Right lung (tissue), 10 donors: Measurements from ENCODE around the gene ECE1. TPM values are rescaled to one million over a fixed set of nuclear protein-coding genes. Genes with fewer than 3 reads are reported as not detected.

Experiments used
- DNase-seq, 2 donors: peaks; one replicate each; pipeline ENCODE4 v3.0.0-alpha.2; 2013
- long read RNA-seq, 8 donors: transcript quantifications; one replicate each; lab custom pipeline, GENCODE V29; 2026
- polyA plus RNA-seq, 5 donors: library from polyadenylated mRNA; unstranded; fragments of 120-200 nt; gene quantifications; one replicate each; pipeline versions ENCODE4 v1.2.1 to v1.2.3, GENCODE V29; 2013; ENCODE audit warnings: inconsistent platforms in 1 of 5, low replicate concordance in 1 of 5; ENCODE audit not compliant: insufficient read length in 5 of 5, insufficient read depth in 1 of 5

Gene ECE1
- polyA plus RNA-seq: 10 to 100 TPM; 62.3 to 85.2 (median 80.4) TPM
- long read RNA-seq, donor 1, full-length matches to known transcripts: 11 of 37 reads
- long read RNA-seq, donor 1, partial matches to known transcripts: 26 of 37 reads
- long read RNA-seq, donor 1, other reads (novel, unspliced or antisense): 0 of 37 reads
- long read RNA-seq, donor 2, full-length matches to known transcripts: 8 of 20 reads
- long read RNA-seq, donor 2, partial matches to known transcripts: 12 of 20 reads
- long read RNA-seq, donor 2, other reads (novel, unspliced or antisense): 0 of 20 reads
- long read RNA-seq, donor 3, full-length matches to known transcripts: 12 of 29 reads
- long read RNA-seq, donor 3, partial matches to known transcripts: 17 of 29 reads
- long read RNA-seq, donor 3, other reads (novel, unspliced or antisense): 0 of 29 reads
- long read RNA-seq, donor 4, full-length matches to known transcripts: 9 of 28 reads
- long read RNA-seq, donor 4, partial matches to known transcripts: 19 of 28 reads
- long read RNA-seq, donor 4, other reads (novel, unspliced or antisense): 0 of 28 reads
- long read RNA-seq, donor 5, full-length matches to known transcripts: 7 of 29 reads
- long read RNA-seq, donor 5, partial matches to known transcripts: 22 of 29 reads
- long read RNA-seq, donor 5, other reads (novel, unspliced or antisense): 0 of 29 reads
- long read RNA-seq, donor 6, full-length matches to known transcripts: 18 of 44 reads
- long read RNA-seq, donor 6, partial matches to known transcripts: 26 of 44 reads
- long read RNA-seq, donor 6, other reads (novel, unspliced or antisense): 0 of 44 reads
- long read RNA-seq, donor 7, full-length matches to known transcripts: 29 of 48 reads
- long read RNA-seq, donor 7, partial matches to known transcripts: 19 of 48 reads
- long read RNA-seq, donor 7, other reads (novel, unspliced or antisense): 0 of 48 reads
- long read RNA-seq, donor 8, full-length matches to known transcripts: 9 of 9 reads
- long read RNA-seq, donor 8, partial matches to known transcripts: 0 of 9 reads
- long read RNA-seq, donor 8, other reads (novel, unspliced or antisense): 0 of 9 reads

DNA sequence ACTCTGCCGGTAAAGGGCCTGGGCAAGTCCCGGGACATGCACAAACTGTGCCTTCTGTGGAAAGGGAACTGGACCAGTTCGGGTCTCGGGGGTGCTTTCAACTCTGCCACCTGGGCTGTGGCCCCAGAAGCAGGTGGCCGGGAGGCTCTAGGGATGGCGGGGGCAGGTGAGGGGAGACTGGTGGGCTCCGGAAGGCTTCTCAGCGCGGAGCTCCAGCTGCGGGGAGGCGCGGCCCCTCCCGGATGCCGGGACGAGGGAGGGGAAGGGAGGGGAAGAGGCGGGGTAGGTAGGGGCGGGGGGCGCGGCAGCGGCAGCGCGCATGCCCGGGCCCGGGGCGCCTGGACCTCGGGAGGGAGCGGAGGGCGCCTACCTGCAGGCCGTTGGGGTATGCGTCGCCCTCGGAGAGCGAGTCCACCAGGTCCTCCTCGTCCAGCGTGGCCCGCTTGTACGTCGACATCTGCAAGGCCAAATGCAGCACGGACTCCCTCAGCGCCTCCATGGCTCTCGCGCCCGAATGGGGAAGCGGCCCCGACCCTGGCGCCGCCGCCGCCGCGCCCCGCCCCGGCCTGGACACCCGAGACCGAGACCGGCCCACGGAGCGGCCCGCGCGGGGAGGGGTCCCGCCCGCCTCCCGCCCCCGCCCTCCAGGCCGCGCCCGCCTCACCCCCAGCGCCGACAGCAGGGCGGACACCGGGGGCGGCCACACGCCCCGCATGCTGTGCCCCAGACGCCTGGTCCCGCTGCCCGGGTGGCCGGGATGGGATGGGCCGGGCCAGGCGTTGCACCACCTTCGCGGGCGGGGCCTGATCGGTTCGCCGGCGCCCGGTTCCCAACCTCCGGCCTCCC lies at the start of gene ECE1:
ECE1 (minus strand) TSS at position 764 of the 846 bp plus-strand sequence; CDS start at position 715, 49 bp downstream.
- no peak for DNase-seq

DNA sequence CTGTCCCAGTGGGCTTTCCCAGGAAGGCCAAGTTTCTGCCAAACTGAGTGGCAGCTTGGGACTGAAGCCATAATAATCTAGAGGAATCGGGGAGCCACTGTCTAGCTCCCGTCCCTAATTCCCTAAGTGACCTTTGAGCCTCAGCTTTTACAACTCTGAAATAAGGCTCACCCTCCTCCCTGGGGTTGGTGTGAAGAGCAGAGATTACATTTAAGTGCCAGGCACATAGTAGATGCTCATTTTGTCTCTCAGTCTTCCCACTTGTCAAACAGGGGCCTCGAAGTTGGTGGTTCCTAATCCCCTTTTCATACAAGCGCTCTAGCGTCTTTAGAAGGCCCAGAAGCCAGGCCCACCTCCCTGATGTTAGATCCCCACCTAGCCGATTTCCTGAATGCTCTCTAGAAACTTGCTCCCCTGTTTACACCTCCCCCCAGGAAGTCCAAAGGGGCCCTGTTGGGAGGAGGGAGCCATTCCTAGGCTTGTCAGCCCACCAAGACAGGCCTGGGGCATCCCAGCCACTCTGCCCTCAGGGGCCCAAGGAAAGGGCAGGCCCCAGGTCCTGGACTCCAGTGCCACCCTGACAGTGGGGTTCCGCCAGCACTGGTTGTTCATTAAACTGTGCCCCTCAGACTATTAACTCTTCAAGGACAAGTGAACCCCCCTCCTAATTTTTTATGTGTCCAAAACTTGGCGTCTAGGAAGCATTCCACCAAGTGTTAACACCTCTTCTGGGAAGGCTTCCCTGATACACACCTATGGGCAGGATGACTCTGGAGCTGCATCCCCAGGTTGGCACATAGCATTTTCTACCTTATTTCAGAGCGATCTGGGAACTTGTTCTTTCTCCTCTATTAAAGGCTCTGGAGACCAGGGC lies 49.3 kb upstream of the ECE1 start:
- DNase-seq: no peak

DNA sequence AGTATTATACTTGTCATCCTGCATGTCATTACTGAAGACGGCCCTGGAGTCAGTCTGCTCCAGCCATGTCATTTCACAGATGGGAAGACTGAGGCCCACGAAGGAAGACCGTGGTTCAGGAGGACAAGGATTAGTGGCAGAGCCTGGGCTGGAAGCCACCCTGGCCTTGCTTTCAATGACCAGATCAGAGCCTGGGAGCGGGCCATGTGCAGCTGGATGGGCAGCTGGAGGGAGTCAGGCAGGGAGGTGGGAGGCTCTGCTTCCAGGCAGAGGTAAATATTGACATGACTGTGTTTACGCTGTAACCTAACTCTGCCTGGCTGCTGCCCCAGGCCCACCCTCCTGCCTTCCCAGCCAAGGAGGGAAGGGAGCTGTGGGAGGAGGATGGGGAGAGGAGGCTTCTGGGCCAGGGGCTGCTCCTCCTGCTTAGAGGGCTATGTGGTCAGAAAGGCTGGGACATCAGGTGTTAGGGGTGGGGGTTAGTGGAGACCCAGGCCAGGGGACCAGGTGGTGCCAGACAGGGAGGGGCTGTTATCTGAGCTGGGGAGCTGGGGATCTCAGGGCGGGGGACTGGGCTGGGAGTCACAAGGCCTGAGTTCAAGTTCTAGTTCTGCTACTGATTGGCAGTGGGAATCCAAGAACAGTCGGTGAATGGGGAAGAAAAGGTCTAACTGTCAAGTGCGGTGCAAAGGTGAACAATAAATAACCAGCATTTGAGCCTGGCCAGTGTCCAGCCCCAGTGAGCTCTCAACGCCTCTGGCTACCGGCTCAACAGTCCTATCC lies 48.5 kb upstream of the ECE1 start:
- peak; percentile 68 to 82 for DNase-seq

DNA sequence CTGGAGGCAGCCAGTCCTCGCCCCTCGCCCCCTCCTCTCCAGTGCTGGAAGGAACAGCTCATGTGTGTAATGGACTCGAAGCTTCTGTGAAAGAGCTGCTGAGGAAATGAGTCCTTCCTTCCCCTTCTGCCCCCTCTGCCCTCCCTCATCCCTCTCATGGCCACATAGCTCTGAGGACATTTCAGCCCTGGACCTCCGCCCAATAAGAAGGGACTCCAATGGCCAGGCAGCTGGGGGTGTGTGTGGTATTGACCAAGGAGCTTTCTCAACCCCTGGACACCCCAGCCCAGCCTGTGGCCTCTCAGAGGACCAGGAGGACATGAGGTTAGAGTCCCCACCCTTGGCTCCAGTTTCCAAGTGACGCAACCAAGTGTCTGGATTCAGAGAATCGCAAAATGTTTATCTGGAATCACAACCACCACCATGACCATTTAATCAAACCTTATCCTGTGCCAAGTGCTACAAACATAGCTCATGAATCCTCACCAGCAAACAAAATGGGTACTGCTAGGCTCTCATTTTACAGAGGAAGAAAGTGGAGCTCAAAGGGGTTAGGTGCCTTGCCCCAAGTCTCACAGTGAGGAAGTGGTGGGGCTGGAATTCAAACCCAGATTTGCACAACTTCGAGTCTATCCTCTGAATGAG lies 47.8 kb upstream of the ECE1 start:
- DNase-seq: peak in 1 of 2 donors; percentile 78

DNA sequence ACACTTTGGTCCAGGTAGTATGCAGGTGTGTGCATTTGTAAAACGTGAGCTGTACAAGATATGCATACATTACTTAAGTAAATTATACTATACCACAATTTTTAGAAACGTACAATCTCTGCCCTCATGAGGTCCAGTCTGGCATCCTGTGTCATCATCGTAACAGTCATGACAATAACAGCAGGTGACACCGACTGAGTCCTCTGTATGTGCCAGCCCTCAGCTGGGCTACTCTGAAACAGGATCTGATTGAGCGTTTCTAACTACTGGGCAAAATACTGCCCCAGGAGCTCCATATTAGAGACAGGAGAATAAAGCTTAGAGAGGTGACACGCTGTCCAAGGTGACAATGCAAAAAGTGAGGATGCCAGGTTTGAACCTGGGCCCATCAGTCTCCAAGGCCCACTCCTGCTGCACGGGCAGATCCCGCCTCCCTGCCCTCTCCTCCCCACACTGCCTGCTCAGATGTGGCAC lies 47.2 kb upstream of the ECE1 start:
- no peak for DNase-seq

DNA sequence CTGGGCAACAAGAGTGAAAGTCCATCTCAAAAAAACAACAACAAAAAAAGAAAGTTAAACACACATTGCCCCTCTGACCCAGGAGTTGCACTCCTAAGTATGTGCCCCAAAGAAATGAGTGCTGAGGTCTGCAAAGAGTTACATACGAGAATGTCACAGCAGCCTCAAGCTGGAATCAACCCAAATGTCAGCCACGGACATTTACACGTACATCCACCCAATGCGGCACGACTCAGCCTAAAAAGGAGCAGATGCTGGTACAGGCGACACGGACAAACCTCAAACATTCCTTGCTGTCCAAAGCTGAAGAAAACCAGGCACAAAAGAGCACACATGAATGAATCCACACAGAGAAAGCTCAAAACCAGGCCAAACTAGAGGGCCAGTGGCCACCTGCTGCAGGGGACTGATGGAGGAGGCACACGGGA lies 46.8 kb upstream of the ECE1 start:
- no peak for DNase-seq

DNA sequence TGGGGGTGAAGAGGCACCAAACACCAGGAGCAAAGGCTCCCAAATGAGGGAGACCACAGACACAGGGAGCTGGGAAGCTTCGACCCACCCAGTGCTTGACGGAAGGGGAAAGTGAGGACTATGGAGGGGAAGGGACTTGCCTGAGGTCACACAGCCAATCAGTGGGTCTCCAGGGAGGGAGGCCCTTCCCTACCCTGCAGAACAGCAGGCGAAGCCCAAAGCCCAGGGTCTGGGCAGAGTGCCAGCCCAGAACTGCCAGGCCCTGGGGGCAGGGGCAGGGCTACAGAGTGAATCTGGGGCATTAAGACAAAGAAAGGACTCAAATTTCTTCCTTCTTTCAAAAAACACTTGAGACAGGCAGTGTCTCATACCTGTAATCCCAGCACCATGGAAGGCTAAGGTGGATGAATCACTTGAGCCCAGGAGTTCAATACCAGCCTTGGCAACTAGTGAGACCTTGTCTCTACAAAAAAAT lies 45.5 kb upstream of the ECE1 start:
- no peak for DNase-seq

DNA sequence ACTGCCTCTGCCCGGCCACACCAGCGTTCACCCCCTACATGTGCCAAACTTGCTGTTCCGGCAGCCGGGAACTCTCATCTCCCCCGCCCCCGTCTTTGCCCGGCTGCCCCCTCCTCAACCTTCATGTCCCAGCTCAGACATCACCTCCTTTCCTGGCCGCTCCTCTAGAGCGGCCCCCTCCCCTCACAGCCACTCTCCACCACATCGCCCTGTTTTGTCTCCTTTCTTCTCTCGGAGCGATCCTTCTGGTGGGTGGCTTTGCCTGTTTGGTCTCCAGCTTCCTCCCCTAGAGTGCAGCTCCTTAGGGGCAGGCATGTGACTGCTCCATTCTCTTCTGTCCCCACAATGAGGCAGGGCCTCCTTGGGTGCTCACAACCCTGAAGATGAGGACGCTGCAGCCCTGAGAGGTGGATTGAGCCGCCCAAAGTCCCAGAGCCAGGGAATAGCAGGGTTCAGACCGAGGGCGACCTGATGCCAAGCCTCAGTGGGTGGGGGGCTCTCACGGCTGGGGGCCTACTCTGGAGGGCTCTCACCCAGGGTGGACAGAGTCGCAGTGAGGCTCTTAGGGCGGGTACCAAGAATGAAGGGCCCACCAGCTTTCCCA lies 44.9 kb upstream of the ECE1 start:
- no peak for DNase-seq

DNA sequence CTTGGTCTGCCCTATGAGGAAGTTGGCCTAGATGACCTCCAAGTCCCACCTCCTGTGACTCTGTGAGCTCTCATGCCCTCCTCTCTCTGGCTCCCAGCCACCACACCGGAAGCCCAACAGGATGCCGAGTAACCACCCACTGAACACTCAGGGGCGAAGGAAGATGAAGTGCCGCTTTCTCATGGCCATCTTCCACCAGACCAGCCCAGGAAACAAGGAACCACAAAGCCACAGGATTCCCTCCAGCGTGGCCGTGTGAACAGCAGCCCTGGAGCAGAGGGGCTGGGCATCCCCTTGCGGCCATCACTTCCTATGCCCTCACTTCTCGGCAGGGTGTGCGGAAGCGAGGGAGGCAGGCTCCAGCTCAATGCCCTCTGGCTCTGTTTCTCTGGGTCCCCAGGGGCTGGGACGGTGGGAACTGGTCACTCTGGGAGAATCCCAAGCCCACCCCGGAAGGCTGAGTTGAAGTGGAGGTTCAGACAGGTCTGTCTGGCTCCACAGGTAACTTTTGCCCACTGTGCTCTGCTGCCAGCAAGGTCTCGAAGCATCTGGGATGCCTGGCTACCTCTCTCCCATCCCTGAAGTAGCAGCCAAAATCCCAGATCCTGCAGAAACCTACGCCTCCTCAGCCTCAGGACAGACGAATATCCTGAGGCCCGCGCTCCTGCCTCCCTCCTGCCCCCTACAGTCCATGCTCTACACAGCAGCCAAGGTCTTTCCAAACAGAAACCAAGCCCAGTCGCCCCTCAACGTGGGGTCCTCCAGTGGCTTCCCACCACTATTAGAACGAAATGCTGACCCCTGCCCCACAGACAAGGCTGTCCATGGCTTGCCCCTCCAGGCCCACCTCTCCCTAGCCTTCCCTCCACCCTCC lies 44.2 kb upstream of the ECE1 start:
- peak in 1 of 2 donors; percentile 57 for DNase-seq

DNA sequence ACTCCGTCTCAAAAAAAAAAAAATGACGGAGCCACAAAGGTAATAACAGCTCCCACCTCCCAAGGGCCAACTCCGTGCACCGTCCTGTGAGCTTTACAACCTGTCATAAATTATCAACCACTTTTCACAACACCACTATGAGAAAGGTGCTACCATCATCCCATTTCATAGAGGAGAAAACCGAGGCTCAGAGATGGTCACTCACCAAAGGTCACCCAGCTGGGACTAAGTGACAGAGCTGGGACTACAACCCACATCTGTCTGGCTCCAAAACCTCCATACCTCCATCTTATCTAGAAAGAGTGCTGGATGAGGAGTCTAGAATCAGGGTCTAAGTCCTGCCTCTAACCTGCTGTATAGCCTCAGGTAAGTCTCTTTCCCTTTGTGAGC lies 43.6 kb upstream of the ECE1 start:
- no peak for DNase-seq

DNA sequence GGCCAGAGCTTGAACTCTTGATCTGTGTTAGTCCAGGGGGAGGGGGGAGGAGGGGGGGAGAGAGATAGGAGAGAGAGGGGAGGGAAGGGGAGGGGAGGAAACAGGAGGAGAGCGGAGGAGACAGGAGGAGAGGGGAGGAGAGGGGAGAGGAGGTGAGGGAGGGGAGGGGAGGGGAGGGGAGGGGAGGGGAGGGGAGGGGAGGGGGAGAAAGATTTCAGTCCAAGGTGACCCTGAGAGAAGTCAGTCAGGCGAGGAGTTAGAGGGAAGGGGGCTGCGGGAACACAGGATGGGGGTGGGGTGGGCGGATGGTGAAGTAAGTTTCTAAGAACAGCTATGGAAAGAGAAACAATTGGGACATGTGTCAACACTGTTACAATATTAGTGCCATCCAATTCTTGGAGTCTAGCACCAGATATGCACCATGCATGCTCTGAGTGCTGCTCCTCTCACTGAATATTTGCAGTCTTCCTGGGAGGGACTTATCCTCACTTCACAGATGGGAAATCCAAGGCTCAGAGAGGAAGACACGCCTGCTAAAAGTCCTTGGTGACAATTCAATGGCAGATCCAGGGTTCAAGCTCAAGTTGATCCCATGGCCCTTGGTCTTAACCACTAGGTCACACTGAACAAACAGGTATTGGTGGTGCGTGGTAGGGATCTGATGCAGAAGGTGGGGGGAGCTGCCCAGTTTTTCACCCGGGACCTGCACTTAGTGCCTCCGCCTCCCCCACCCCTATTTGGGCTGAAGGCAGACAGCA lies 42.5 kb upstream of the ECE1 start:
- no peak for DNase-seq

DNA sequence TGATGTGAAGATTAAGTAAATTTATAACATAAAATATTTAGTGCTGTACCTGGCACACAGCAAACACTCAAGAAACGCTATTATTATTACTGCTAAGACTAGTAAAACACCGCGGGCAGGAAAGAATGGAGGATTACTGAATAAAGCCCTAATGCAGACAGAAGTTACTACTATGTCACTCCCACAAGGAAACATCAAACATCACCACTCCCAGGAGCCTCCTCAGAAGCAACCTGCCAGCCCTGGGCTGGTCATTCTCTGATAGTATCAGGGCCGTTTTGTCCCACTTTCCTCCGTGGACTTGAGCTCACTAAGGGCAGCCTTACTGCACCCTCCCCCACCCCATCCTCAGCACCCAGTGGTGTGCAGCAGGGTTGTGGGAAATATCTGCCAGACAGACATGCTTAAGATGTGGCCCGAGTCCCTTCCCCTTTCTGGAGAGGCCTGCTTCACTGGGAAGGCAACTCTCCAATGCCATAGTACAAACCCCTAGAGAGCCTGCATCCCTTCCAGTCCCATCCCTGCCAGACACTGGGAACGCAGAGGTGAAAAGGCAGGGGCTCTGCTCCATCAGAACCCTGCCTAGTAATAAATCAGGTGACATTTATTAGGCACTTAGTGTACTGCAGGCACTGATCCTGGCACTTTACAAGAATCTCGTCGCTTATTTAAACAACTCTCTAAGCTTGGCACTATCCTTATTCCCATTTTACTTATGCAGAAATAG lies 41.7 kb upstream of the ECE1 start:
- DNase-seq: no peak

DNA sequence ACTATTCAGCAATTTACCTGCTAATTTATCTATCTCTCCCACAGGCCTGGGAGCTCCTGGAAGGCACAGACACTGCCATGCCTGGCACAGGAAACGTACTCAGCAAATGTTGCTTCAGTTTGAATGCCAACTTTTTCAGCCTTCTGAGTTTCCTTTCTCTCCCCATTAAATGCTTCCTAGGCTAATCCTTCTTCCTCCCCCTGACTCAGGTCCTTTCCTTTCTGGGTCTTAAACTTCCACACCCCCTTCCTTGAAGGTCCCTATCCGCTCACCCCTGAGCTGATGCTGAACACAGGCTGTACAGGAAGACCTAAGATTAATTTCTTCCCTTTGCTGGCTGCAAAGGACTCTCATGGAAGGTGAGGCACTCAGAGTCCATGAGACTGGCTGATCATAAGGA lies 40.3 kb upstream of the ECE1 start:
- DNase-seq: no peak

DNA sequence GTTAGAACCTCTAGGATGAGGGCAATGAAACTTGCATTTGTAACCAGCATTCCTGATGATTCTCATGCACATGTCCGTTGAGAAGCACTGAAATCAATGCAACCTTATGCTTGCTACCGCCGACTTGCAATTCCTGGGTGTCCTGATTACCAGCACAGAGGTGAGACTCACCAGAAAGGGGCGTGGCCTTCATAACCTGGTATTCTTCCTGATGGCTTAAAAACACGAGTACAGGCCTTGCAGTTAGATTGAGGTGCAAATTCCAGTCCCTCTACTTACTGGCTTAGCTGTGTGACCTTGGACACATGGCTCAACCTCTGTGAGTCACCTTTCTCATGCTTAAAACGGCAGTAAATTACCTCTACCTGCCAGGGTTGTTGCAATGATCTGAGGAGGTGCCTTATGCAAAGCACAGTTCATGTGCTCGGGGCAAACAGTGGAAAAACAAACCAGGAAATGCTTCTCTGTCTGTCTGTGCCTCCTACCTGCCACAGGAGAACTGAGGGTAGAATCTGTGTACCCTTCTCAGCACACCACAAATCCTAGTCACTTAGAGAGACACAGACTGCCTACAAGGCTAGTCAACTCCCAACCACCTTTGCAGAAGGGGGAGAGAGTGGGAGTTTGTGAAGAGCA lies 39.1 kb upstream of the ECE1 start:
- no peak for DNase-seq
